ENCODE results near the gene MUC2.

DNA sequence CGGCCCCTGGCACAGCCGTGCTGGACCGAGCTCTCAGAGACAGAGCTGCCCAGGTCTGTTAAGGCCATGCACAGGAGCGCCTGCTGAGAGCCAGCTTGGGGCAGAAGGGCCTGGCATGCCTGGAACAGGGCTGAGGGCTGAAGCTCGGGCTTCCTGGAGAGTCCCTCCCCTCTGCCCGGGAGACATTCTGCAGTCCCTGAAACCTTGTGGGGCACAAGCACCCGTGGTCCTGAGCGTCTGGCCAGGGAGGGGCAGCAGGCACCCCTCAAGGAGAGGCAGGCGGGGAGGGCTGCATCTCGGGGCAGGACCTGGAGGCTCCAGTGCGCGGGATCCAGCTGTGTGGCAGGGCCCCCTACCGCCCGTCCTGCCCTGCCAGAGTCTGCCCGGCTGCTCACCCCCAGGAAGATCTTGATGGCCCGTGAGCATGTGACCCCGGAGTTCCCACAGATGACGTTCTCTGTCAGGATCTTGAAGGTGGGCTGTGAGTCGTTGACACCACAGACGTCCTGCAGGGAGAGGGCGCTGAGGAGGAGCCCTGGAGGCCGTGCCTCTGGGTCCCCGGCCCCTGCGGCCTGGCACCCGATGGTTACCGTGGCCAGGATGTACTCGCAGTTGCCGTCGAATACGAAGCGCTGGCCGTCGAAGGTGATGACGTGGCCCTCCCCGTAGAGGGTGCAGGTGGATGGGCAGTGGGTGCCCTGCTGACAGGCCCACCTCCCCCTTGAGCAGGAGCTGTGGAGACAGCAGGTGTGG lies 49.1 kb upstream of the MUC2 start:
- TF ChIP-seq, protein P1, sequence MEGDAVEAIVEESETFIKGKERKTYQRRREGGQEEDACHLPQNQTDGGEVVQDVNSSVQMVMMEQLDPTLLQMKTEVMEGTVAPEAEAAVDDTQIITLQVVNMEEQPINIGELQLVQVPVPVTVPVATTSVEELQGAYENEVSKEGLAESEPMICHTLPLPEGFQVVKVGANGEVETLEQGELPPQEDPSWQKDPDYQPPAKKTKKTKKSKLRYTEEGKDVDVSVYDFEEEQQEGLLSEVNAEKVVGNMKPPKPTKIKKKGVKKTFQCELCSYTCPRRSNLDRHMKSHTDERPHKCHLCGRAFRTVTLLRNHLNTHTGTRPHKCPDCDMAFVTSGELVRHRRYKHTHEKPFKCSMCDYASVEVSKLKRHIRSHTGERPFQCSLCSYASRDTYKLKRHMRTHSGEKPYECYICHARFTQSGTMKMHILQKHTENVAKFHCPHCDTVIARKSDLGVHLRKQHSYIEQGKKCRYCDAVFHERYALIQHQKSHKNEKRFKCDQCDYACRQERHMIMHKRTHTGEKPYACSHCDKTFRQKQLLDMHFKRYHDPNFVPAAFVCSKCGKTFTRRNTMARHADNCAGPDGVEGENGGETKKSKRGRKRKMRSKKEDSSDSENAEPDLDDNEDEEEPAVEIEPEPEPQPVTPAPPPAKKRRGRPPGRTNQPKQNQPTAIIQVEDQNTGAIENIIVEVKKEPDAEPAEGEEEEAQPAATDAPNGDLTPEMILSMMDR (IDR thresholded peaks at IDR 0.05; ENCODE audit: insufficient read depth, low read length) = no peak
- TF ChIP-seq REST (IDR thresholded peaks at IDR 0.05; ENCODE audit: insufficient replicate concordance, low read depth) (no peak), POLR2AphosphoS5 (IDR thresholded peaks at IDR 0.05; ENCODE audit: low read depth) (no peak), GABPA (IDR thresholded peaks at IDR 0.05; ENCODE audit: low read depth) (no peak), SPI1 (IDR thresholded peaks at IDR 0.05; ENCODE audit: borderline replicate concordance, low read depth) (no peak)
